Activated CD4-positive, alpha-beta T cell treated with anti-CD3 and anti-CD28 coated beads, Interleukin-2, amount 10 ng/mL, durations not matched to agents 24 days and 14 days (primary cell): ENCODE results near the gene KLHDC8A. TPM values are rescaled to one million over a fixed set of nuclear protein-coding genes. Genes with fewer than 3 reads are reported as not detected.
"Not testable (repeated sequence)": the region's sequence is repeated elsewhere in the genome, so short reads cannot be mapped to it uniquely, and the experiment has no call there.

ENCODE experiments used
- DNase-seq: peaks from one replicate; pipeline ENCODE4 v3.0.0; 2022
- H3K27ac Mint-ChIP-seq: one replicate; pipeline ENCODE4 v1.8.0; 2022; ENCODE audit warnings: mild to moderate bottlenecking, mixed read lengths
- H3K27me3 Mint-ChIP-seq: one replicate; pipeline ENCODE4 v1.8.0; 2022; ENCODE audit warnings: mixed read lengths
- H3K36me3 Mint-ChIP-seq: one replicate; pipeline ENCODE4 v1.8.0; 2022; ENCODE audit warnings: low read depth, mild to moderate bottlenecking, mixed read lengths
- H3K4me1 Mint-ChIP-seq: one replicate; pipeline ENCODE4 v1.8.0; 2021; ENCODE audit warnings: mixed read lengths
- H3K4me3 Mint-ChIP-seq: one replicate; pipeline ENCODE4 v1.8.0; 2022; ENCODE audit warnings: mild to moderate bottlenecking, moderate library complexity, mixed read lengths
- H3K9me3 Mint-ChIP-seq: one replicate; pipeline ENCODE4 v1.8.0; 2021; ENCODE audit warnings: mixed read lengths
- intact Hi-C: fragments of 100-400 bp; cut with micrococcal nuclease; formaldehyde crosslinking; loops from one replicate; pipeline ENCODE4 v1.15.1; 2023
- total RNA-seq: library from RNA; stranded (reverse); gene quantifications from 2 replicates; pipeline ENCODE4 v1.2.3, GENCODE V29; 2022

The KLHDC8A gene
- total RNA-seq, 1 donor from 2014 or later, result 0.44 TPM

- intact Hi-C loops, result no loop called here
Measured at GRCh38 chr1:205377355-205377754, 20.6 kb upstream of the KLHDC8A start.

DNA sequence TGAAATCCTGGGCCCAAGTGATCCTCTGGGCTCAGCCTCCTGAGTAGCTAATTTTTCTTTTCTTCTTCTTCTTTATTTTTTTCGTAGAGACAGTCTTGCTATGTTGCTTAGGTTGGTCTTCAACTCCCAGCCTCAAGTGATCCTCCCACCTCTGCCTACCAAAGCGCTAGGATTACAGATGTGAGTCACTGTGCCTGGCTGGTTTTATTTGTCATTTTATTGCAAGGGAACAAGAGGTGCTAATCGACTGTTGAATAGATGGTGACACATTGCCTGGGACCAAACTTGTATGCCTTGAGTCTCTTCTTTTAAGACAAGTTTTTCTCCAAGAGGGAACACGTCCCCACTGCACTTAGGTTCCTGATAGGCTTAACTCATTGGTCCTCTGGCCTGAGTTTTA is 20.0 kb upstream of the KLHDC8A start:
- intact Hi-C loops, result no loop called here
- DNase-seq, result no peak
- Mint-ChIP-seq H3K36me3 (no peaks in the 10 kb centered on the region), H3K27ac (no peak overlapping the region), H3K27me3 (peaks cover 41% of the 10 kb centered on the region), H3K9me3 (no peaks in the 10 kb centered on the region), H3K4me1 (peaks cover 11% of the 10 kb centered on the region), H3K4me3 (no peak overlapping the region)

More at GRCh38 chr1:205377355-205377754, 20.6 kb upstream of the KLHDC8A start:
- Mint-ChIP-seq H3K4me3 (no peak overlapping the region), H3K27me3 (peaks cover 37% of the 10 kb centered on the region), H3K9me3 (no peaks in the 10 kb centered on the region), H3K27ac (no peak overlapping the region), H3K36me3 (no peaks in the 10 kb centered on the region), H3K4me1 (peaks cover 11% of the 10 kb centered on the region)
- DNase-seq, result no peak

DNA sequence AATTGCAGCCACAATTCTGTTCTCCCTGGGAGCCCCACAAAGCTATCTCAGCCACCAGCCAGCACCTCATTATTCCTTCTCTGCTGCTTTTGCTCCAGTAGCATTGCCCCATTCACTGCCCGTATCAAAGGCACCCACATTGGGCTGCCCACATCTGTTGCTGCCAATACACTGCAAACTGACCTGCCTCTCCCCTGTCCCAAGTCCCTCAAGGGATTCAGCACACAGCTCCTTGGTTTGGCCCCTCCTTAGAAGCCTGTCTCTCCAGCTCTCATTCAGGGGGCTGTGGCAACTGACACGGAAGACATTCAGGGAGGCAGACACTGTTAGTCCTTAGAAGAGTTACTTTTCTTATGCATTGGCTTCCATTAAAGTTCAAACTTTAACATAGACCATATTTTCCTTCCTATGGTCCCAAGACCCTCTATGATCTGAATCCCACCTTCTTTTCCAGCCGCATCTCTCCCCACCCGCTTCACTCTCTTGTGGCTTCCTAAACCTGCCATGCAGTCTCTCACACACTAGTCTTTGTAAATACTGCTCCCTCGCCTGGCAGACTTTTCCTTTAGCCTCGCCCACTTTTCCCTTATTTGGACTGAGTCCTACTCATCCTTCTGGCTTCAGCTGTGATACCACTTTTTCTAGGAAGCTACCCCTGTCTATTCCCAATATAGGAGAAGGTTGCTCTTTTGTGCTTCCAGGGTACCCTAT is 19.3 kb upstream of the KLHDC8A start:
- Mint-ChIP-seq H3K27ac (no peak overlapping the region), H3K9me3 (no peaks in the 10 kb centered on the region), H3K36me3 (no peaks in the 10 kb centered on the region), H3K4me1 (peaks cover 11% of the 10 kb centered on the region), H3K4me3 (no peak overlapping the region), H3K27me3 (peaks cover 41% of the 10 kb centered on the region)
- intact Hi-C loops, result no loop called here
- DNase-seq, result no peak

- Mint-ChIP-seq H3K9me3 (no peaks in the 10 kb centered on the region), H3K4me1 (peaks cover 11% of the 10 kb centered on the region), H3K36me3 (no peaks in the 10 kb centered on the region), H3K4me3 (no peak overlapping the region), H3K27me3 (peaks cover 44% of the 10 kb centered on the region), H3K27ac (no peak overlapping the region)
- intact Hi-C loops, result no loop called here
- DNase-seq, result no peak
Measured at GRCh38 chr1:205374210-205375078, 17.7 kb upstream of the KLHDC8A start.

DNA sequence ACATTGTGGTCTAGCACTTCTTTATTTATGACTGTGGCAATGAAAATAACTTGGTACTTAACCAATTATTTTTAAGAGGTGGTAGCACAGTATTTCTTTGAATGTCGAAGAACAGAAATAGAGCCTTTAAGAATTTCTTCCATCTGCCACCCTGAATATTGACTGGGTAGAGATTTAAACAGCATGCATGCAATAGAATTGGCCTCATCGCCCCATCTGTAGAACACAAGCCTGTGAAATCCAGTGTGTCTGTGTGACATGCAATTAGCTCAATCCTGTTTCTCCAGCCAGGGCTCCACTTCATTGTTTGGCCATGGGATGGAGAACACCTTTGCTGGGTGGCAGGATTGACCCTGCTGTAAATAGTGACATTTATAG is 17.1 kb upstream of the KLHDC8A start:
- H3K4me1 Mint-ChIP-seq, result peaks cover 11% of the 10 kb centered on the region
- intact Hi-C loops, result no loop called here
- no peaks in the 10 kb centered on the region for H3K9me3 Mint-ChIP-seq
- H3K27ac Mint-ChIP-seq, result no peak overlapping the region
- no peak overlapping the region for H3K4me3 Mint-ChIP-seq
- DNase-seq, result no peak
- no peaks in the 10 kb centered on the region for H3K36me3 Mint-ChIP-seq
- peaks cover 42% of the 10 kb centered on the region for H3K27me3 Mint-ChIP-seq

GRCh38 chr1:205373022-205373797 is 16.5 kb upstream of the KLHDC8A start:
- Mint-ChIP-seq H3K9me3 (no peaks in the 10 kb centered on the region), H3K4me1 (peaks cover 11% of the 10 kb centered on the region), H3K27ac (no peak overlapping the region), H3K27me3 (peaks cover 42% of the 10 kb centered on the region), H3K36me3 (no peaks in the 10 kb centered on the region), H3K4me3 (no peak overlapping the region)
- no peak for DNase-seq
- intact Hi-C loops, result no loop called here

GRCh38 chr1:205371871-205372660 is 15.3 kb upstream of the KLHDC8A start:
- no peaks in the 10 kb centered on the region for H3K36me3 Mint-ChIP-seq
- H3K4me1 Mint-ChIP-seq, result peaks cover 11% of the 10 kb centered on the region
- no peak overlapping the region for H3K27ac Mint-ChIP-seq
- intact Hi-C loops, result no loop called here
- H3K27me3 Mint-ChIP-seq, result peaks cover 40% of the 10 kb centered on the region
- no peak for DNase-seq
- no peaks in the 10 kb centered on the region for H3K9me3 Mint-ChIP-seq
- H3K4me3 Mint-ChIP-seq, result no peak overlapping the region

- DNase-seq, result no peak
- no peak overlapping the region for H3K27ac Mint-ChIP-seq
- peaks cover 31% of the 10 kb centered on the region for H3K27me3 Mint-ChIP-seq
- H3K4me1 Mint-ChIP-seq, result peaks cover 11% of the 10 kb centered on the region
- intact Hi-C loops, result no loop called here
- H3K36me3 Mint-ChIP-seq, result no peaks in the 10 kb centered on the region
- H3K4me3 Mint-ChIP-seq, result no peak overlapping the region
- no peaks in the 10 kb centered on the region for H3K9me3 Mint-ChIP-seq
Measured at GRCh38 chr1:205370780-205371179, 14.1 kb upstream of the KLHDC8A start.

- intact Hi-C loops, result no loop called here
- H3K27ac Mint-ChIP-seq, result no peak overlapping the region
- peaks cover 11% of the 10 kb centered on the region for H3K4me1 Mint-ChIP-seq
- no peak for DNase-seq
- no peak overlapping the region for H3K4me3 Mint-ChIP-seq
- peaks cover 32% of the 10 kb centered on the region for H3K27me3 Mint-ChIP-seq
- H3K36me3 Mint-ChIP-seq, result no peaks in the 10 kb centered on the region
- no peaks in the 10 kb centered on the region for H3K9me3 Mint-ChIP-seq
Measured at GRCh38 chr1:205369701-205370123, 13.0 kb upstream of the KLHDC8A start.

GRCh38 chr1:205368478-205368877 is 11.8 kb upstream of the KLHDC8A start:
- H3K9me3 Mint-ChIP-seq, result no peaks in the 10 kb centered on the region
- no peaks in the 10 kb centered on the region for H3K4me1 Mint-ChIP-seq
- no peak for DNase-seq
- H3K27me3 Mint-ChIP-seq, result peaks cover 26% of the 10 kb centered on the region
- H3K27ac Mint-ChIP-seq, result no peak overlapping the region
- intact Hi-C loops, result no loop called here
- H3K36me3 Mint-ChIP-seq, result no peaks in the 10 kb centered on the region
- H3K4me3 Mint-ChIP-seq, result no peak overlapping the region

- intact Hi-C loops, result no loop called here
- H3K27ac Mint-ChIP-seq, result no peak overlapping the region
- H3K27me3 Mint-ChIP-seq, result peaks cover 24% of the 10 kb centered on the region
- no peak for DNase-seq
- H3K9me3 Mint-ChIP-seq, result no peaks in the 10 kb centered on the region
- H3K4me3 Mint-ChIP-seq, result no peak overlapping the region
- H3K4me1 Mint-ChIP-seq, result no peaks in the 10 kb centered on the region
- no peaks in the 10 kb centered on the region for H3K36me3 Mint-ChIP-seq
Measured at GRCh38 chr1:205365945-205366463, 9.3 kb upstream of the KLHDC8A start.

DNA sequence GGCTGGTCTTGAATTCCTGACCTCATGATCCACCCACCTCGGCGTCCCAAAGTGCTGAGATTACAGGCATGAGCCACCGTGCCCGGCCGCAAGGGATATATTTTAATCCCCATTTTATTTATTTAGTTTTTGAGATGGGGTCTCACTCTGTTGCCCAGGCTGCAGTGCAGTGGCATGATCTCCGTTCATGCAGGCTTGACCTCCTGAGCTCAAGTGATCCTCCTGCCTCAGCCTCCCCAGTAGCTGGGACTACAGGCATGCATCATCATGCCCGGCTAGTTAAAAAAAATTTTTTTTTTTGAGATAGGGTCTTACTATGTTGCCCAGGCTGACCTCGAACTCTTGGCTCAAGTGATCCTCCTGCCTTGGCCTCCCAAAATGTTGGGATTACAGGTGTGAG is 8.4 kb upstream of the KLHDC8A start:
- H3K36me3 Mint-ChIP-seq, H3K4me1 Mint-ChIP-seq, H3K27ac Mint-ChIP-seq, H3K4me3 Mint-ChIP-seq, H3K9me3 Mint-ChIP-seq, intact Hi-C loops, DNase-seq: not testable (repeated sequence)
- peaks cover 23% of the 10 kb centered on the region for H3K27me3 Mint-ChIP-seq

GRCh38 chr1:205360891-205361290 is 4.2 kb upstream of the KLHDC8A start:
- intact Hi-C loops, result no loop called here
- DNase-seq, result no peak
- Mint-ChIP-seq H3K4me3 (no peak overlapping the region), H3K27me3 (peaks cover 38% of the 10 kb centered on the region), H3K9me3 (no peaks in the 10 kb centered on the region), H3K36me3 (no peaks in the 10 kb centered on the region), H3K4me1 (no peaks in the 10 kb centered on the region), H3K27ac (no peak overlapping the region)
